NCI-H2029 treated with DMSO at 0.1 percent for 48 hours (cell line): ENCODE data around the gene RBBP5.

Experiments
- DNase-seq: peaks from one replicate; lab custom pipeline; 2025; lab: John Stamatoyannopoulos, UW

RBBP5 gene

DNA sequence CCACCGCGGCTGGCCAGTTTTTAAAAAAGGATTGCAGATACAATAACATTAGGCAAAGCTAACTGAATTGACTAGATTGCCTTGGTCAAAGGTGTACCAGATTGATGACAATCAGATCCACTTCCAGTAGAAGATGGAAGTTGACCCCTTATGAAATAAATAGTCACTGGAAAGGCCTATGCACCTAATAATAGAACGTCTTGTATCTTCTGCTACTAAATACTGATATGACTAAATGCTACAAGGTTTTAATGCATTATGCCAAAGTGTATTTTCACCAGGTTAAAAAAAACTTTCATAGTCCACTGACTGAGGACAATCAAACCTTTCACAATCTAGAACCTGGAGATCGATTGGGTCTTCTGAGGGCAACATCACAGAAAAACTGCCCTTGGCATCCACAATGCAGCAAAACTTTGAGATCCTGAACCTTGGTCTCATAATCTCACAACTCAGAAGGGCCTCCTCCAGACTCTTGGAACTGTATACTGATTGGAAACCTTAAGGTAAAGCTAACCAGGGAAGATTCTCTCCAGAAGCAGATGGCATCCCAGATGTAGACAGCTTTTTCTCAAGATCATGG, 7.8 kb upstream of the RBBP5 start:
- DNase-seq = no peak

DNA sequence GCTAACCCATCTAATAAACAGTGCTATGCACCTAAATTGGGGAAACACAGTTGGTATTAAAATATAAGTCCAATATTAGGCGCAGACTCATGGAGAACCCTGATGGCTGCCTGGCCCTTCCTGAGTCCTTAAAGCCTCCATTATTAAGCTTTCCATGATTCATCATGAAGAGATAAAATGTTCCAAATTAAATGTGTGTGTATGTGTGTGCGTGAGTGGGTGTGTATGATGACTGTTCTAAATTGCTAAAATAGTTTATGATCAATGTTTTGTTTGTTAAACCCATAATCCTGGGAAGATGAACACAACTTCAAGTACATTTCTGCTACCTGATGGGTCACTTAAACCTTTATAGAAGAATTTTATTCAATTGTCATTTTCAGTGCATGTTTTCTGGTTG, 6.3 kb upstream of the RBBP5 start:
- DNase-seq = no peak

DNA sequence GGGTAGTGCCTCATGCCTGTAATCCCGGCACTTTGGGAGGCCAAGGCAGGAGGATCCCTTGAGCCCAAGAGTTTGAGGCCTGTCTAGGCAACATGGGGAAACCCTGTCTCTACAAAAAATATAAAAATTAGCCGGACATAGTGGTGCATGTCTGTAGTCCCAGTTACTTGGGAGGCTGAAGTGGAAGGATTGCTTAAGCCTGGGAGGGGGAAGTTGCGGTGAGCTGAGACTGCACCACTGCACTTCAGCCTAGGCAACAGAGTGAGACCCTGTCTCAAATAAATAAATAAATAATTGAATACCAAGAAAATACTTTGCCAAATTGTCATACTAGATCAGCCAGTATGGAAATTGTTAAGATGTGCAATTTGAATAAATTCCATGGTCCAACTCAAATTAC, 5.9 kb upstream of the RBBP5 start:
- DNase-seq = no peak

DNA sequence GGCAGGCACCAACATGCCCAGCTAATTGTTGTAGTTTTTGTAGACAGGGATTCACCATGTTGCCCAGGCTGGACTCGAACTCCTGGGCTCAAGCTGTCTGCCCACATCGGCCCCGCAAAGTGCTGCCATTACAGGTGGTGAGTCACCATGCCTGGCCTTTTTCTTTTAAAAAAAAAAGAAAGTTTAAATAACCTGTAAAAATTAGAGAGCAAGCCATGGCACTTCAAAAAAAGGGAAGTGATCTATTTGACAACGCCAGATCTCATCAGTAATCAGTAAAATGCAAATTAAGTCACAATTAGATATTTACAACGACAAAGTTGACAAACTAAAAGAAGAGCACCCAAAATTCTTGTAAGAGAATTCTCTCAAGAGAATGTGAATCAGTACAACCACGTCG, 2.9 kb upstream of the RBBP5 start:
- DNase-seq = no peak

DNA sequence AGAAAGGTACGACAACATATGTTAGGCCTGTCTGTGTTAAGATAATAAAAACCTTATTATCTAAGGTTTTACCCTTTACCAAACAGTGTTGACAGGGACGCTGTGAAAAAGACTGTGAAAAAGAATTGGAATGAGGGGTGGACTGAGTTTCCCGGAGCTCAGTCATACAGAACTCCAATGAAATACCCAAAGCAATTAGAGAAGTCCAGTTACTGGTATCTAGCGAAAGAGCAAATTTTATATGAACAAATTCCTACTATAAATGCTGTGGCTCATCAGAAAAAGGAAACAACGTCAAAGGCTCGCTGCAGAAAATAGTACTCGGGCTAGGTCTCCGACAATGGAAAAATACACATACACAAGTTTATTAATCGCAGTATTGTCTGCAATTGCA, 708 bp upstream of the RBBP5 start:
- no peak for DNase-seq

DNA sequence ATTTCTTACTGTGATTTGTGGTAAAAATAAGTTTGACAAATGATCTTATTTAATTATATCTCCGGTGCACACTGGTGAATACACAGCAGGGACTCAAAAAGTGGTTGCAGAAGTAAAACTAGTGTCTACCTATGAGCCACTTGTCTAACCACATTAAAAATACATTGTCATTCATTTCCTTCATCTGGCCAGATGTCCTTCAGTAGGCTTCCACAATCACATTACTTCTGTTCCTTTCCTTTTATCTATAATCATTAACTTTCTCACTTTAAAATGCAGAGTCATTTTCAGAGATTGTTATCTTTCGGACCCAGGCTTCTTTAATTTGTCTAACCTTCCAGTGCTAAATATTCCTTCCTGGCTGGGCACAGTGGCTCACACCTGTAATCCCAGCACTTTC, 3.0 kb downstream of the RBBP5 start:
- DNase-seq = no peak

DNA sequence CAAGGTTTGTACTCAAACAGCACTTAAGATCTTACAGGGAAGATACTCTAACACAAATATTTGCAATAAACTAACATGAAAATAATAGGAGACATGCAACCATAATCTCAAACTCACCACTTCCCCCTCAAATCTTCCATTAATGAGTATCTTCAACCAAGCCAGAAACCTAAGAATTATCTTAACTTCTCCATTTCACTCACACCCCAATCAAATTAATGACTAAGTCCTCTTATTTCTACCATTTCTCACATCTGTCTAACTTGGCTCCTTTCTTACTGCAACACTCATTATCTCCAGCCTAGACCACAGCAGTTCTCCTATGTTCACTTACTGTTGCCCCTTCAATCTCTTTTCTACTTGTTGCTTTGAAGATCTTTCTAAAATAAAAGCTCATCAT, 10.4 kb downstream of the RBBP5 start:
- no peak for DNase-seq

DNA sequence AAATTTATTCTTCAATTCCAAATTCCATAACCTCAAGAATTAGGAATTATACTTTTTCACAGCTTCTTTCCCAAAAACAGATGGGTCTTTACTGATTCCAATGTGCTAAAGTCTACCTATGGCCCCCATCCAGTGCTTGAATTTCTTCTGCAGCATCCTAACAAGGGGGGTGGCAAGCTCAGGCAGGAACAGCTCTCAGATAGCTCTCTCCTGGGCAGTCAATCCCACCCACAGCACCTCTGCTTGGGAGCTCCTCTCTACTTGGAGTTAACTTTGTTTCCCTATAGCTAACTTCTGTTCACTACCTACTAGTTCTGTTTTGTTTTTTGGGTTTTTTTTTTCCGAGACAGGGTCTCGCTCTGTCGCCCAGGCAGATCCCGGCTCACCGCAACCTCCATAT, 12.1 kb downstream of the RBBP5 start:
- DNase-seq = no peak

DNA sequence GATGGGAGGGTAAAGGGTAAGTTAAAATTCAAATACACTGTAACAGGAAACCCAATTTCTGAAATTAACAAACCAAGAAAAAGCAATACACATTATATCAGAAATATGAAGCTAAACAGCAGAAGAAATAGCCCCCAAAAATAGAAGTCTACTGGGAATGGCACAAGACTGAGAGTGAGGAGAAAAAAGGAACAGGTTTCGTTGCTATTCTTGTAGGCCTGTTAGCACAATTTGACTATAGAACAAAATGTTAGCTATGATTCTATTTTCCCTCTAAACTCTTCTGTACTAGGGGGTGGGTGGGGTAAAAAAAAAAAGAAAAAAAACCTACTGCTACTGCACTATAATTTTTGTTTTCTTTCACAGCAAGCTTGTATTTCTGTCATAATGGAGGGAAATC, 12.5 kb downstream of the RBBP5 start:
- DNase-seq = no peak

DNA sequence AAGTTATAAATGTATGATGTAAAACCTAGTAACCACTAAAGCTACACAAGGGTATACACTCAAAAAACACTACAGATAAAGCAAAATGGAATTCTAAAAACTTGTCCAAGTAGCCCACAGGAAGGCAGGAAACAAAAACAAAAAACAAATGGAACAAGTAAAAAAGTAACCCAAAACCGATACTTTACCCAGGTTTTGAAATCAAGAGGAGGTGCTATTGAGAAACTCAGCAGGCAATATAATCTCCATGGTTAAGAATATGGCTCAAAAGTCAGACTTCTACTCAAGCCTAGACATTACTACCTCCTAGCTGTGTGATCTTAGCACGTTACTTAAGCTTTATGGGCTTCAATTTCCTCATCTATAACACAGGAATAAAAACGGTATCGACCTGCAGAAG, 13.3 kb downstream of the RBBP5 start:
- no peak for DNase-seq

DNA sequence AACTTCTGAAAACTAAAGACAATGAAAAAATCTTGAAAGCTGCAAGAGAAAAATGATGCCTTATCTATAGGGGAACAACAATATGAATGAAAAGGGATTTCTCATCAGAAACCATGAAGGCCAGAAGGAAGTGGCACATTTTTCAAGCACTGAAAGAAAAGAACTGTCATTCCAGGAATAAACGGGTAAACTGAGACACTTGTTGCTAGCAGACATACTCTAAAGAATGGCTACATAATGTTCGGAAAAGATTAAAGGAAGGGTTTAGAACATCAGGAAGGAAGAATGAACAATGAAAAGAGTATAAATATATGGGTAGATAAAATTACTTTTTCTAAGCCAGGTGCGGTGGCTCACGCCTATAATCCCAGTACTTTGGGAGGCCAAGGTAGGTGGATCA, 14.5 kb downstream of the RBBP5 start:
- no peak for DNase-seq

DNA sequence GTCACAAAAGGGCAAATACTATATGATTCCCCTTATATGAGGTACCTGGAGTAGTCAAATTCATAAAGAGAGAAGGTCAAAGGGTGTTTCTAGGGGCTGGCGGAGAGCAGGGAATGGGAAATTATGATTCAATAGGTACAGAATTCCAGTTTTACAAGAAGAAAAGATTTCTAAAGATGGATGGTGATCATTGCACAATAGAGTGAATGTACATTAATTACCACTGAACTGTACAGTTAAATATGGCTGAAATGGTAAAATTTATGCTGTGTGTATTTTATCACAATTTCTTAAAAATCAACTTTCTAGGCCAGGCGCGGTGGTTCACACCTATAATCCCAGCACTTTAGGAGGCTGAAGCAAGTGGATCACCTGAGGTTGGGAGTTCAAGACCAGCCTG, 19.4 kb downstream of the RBBP5 start:
- DNase-seq = no peak

DNA sequence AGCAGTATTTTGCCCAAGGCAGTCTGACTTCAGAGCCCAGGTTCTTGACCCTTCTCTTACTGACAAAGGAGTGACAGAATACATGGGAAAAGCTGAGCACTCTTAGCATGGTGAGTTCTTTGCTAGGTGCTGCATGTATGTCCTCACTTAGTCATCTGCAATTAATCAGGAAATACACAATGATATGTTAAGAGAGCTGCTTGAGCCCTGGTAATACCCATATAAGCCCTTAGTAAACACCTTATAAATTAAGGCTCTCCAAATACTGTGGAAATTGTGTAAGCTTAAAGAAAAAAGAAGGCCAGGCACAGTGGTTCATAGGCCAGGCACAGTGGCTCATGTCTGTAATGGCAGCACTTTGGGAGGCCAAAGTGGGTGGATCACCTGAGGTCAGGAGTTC, 23.5 kb downstream of the RBBP5 start:
- DNase-seq = no peak

DNA sequence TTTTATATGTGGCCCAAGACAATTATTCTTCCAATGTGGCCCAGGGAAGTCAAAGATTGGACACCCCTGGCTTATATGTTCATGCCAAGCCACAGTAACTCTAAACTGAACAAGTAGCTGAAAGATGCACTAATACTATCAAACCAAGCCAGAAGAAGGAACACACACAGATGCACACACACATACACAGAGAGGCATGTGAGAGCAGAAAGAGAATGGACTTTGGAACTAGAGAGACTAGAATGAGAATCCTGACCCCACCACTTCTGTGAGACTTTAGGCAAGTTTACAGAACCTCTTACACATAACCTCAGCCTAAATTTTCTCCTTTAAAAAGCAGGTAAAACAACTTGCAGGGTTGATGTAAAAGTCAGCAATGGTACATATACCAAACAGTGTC, 26.4 kb downstream of the RBBP5 start:
- no peak for DNase-seq

DNA sequence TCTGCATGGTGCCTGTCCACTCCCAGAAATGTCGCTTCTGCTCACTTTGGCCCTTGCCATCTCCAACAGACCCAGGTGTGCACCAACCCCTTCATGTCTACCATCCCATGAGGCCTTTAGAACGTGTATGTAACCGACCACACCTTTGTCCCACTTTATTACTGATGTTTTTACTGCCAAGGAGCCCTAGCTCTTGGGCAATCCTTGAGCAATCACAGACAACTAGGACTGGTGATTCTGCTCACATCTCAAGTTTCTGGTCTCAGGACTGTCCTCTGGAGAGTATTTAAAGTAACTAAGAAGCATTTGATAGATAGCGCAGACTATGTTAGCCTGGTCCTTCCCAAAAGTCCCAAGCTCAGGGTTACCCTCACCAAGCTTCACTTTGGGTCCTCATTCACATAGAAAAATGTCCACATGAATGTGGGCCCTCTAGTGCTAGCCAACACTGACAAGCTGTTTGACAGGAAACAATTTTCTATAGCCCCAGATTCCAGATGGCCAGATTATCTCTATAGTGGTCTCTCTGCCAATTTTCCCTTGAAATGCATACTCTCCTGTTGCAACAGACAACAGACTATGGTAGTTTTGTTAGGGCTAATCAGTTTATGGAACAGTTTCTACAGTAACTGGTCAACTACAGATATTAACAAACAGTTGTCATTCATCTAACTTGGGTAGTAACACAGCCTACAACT, 30.6 kb downstream of the RBBP5 start:
- no peak for DNase-seq

DNA sequence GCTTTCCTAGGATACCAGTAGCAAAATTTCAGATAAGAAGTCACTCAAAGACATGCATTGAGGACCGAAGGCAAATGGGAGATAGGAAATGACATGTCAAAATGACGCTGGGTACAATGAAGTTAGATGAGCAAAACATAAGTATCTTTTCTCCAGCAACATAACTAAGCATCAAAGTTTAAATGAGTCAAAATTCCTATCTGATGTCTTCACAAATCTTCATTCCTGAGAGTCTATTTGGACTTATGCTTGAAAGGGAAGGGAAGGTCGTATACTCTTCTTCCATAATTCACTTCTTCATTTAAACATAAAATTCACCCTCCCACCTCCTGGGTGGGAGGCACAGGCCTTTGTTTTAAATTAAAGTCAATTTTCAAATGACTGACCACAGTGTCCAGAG, 33.4 kb downstream of the RBBP5 start:
- no peak for DNase-seq

DNA sequence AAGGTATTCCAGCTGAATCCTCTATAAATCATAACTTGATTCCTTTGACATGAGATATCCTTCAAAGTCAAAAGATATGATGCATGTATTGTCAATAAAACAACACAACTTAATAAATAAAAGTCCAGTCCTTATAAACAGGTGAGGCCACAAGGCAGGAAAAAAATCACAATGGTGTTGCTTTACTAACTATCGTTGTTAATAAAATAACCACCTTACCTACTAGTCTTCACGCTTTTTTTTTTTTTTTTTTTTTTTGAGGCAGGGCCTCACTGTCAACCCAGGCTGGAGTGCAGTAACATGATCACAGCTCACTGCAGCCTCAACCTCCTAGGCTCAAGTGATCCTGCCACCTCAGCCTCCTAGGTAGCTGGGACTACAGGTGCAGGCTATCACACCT, 37.4 kb downstream of the RBBP5 start, which contains the start of gene TMEM81:
Gene TMEM81 (minus strand): TSS at position 101 of the 400 bp plus-strand sequence. CDS start 140 bp downstream, outside the sequence.
- no peak for DNase-seq

DNA sequence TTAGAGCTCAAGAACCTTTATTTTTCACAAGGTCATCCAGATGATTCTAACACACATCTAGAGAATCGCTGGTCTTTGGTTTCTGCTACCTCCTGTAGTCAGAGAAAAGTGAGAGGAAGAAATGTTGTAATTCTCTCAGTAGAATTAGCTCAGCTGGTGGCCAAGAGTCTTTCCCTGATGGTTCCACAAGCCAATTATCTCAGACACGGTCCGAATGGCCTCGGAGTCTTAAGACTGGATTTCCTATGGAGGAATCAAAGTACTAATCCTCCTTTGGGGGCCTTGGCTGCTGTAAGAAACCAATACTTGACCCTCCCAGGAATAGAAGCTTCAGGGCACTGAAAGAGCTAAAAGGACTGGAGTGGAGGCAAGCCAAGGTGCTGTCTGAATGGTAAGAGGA, 39.3 kb downstream of the RBBP5 start:
- DNase-seq = no peak

DNA sequence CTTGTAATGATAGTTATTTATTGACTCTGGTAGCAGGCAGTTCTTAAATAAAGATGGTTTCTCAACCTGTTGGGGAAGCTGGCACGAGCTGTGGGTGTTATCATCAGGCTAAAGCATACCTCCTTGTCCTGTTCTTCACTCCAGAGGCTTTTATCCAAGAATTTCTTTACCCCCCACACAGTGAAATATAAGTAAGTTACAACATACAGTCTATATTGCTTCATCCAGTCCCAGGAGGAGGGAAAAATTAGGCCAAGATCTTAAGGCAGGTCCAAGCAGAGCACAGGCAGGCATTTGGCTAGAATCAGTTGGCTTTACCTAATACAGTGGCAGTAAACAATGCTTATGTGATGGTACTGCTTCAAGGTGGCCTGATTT, 43.9 kb downstream of the RBBP5 start:
- no peak for DNase-seq

DNA sequence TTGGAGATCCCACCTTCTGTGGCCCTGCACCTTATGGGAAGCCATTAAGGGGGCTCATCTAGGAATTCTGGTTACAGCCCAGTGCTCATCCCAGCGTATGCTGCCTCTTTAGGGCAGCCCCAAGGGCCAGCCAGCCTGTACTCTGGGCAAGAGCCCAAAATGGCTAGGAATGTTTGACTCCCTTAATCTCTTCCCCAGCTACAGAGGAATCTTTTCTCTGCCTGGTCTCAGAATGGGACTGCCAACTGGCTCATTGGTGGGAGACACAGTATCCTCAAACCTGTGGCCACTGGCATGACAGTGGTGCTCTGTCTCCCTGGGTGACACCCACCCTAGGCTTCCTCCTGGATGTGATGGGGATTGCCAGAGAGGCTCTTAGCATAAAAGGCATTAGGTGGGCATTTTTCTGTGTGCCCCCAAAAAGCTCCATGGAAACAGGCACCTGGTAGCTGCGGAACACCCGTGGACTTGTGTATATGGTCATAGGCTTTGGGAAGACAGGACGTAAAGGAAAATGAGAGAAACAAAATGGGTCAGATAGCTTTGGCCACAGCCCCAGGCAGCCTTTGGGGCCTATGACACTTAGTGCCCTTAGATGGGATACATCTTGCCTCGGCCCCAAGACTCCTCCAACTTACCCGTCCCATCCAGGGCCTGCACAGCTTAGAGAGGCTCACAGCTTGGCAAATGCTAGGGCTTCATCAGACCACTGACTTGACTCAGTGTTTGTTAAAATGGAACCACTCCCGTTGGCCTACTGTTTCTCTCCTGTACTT, 44.4 kb downstream of the RBBP5 start:
- DNase-seq = no peak

DNA sequence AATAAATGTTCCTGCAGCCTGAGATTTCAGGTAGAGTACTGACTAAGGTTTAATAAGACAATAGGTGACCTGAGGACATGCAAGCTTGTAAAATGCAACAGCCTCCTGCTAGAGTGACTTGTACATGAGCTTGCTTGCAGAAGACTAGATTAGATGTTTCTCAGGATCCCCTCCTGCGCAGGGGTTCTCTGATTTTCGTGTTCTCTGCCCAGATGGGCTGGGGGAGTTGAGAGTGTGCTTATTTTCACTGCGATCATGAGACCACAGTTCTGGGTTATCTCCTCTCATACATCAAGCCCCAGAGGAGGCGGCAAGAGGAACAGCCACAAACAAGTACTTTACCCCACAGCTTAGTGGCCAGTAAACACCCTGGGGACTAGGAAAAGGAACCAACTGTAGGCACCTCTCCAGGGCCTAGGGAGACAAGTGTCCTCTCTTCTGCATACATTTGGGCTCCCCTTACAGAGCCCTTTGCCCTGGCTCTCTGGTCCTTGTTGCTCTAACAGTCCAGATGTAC, 45.5 kb downstream of the RBBP5 start:
- no peak for DNase-seq

DNA sequence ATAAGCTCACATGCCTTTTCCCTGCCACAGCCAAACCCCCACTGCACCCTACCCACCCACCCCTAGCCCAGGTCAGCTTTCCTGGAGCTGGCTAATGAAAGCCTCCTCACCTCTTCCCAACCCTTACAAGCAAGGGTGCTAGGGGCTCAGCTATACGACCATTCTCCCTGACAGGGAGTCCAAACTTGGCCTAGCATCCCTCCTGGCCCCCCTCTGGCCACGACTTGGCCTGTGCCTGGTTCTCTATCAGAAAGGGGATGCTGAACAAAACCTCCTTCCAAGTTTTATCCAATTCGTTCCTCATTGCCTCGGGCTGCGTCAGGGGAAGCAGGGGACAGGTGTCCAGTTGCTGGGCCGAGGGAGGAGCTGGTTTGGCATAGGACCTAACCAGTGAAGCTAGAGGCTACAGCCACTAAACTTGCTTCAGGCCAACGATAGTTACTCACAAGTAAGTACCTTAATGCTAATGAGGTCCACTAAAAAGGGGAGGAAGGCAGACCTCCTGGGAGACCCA, 46.1 kb downstream of the RBBP5 start:
- no peak for DNase-seq

DNA sequence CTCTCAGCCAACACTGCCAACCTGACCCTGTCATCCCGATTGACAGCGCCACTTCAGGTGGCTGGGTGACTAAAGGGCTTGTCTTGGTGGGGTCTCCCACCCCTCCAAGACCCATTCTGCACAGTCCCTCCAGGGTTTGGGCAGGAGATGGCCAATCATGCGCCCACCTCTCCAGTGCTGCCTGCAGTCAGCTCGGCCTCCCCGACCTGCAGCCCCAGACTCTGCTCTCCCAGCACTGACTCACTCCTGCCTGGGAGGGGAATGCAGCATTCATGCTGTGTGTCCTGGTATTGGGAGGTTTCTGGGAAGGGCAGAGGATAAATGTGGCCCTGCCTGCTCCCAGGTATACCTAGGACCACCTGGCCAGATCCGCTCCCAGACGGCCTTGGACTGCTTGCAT, 47.3 kb downstream of the RBBP5 start:
- no peak for DNase-seq
